Tibial nerve (tissue), 3 donors: ENCODE results near the gene TRERF1.

Experiments
- POLR2A ChIP-seq, 2 donors: fragments of 450-650 bp; IDR thresholded peaks; one replicate each; pipeline ENCODE4 v1.6.1; 2017; ENCODE audit warnings: antibody characterized with exemption in 2 of 2, mild to moderate bottlenecking in 2 of 2, moderate library complexity in 2 of 2
- TF ChIP-seq, protein P1 (sequence below), 5 experiments: fragments of 200-600 bp in 3 of 5; fragments of 450-650 bp in 2 of 5; sonication (generic) in 3 of 5; IDR thresholded peaks; one replicate each; pipeline ENCODE4 v1.5.1; 2016 to 2019; ENCODE audit warnings: antibody characterized with exemption in 5 of 5, mild to moderate bottlenecking in 3 of 5, moderate library complexity in 2 of 5

DNA sequence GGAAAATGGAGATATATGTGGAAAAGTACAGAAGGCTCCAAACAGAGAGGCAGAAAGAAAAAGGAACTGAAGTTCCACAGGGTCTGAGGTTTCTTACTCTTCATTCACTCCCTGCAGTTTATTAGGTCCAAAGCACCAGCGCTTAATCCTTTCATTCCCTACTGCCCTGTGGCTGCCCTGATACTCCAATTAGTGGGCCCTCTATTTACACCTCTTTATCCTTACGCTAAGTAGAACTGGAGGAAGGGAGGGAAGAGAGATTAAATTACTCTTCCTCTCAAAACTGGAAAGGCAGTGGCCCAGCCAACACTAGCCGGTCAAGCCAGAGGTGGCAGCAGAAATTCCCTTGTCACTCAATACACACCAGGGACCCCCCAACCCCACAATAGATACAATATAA is 20.4 kb downstream of the TRERF1 start:
- no peak for TF ChIP-seq POLR2A (IDR thresholded peaks at IDR 0.05)
- TF ChIP-seq, protein P1, sequence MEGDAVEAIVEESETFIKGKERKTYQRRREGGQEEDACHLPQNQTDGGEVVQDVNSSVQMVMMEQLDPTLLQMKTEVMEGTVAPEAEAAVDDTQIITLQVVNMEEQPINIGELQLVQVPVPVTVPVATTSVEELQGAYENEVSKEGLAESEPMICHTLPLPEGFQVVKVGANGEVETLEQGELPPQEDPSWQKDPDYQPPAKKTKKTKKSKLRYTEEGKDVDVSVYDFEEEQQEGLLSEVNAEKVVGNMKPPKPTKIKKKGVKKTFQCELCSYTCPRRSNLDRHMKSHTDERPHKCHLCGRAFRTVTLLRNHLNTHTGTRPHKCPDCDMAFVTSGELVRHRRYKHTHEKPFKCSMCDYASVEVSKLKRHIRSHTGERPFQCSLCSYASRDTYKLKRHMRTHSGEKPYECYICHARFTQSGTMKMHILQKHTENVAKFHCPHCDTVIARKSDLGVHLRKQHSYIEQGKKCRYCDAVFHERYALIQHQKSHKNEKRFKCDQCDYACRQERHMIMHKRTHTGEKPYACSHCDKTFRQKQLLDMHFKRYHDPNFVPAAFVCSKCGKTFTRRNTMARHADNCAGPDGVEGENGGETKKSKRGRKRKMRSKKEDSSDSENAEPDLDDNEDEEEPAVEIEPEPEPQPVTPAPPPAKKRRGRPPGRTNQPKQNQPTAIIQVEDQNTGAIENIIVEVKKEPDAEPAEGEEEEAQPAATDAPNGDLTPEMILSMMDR (IDR thresholded peaks at IDR 0.05), result no peak
